Liver (tissue), 9 donors: ENCODE measurements around the gene RAB31. TPM values are rescaled to one million over a fixed set of nuclear protein-coding genes. Genes with fewer than 3 reads are reported as not detected.

Source experiments
- DNase-seq: peaks from one replicate; pipeline ENCODE4 v3.0.0-alpha.2; 2017; ENCODE audit warnings: low spot score
- H3K27ac ChIP-seq, 2 donors: one replicate each; pipeline ENCODE4 v1.7.0; 2013; ENCODE audit warnings: inconsistent platforms in 2 of 2, low read length in 2 of 2, control low read depth in 1 of 2, low read depth in 1 of 2, mild to moderate bottlenecking in 1 of 2
- H3K27me3 ChIP-seq, 4 donors: one replicate each; pipeline versions ENCODE4 v1.6.1 to v1.7.0; 2013; ENCODE audit warnings: low read length in 3 of 4, inconsistent platforms in 1 of 4, mild to moderate bottlenecking in 1 of 4, moderate library complexity in 1 of 4; ENCODE audit not compliant: control insufficient read depth in 4 of 4, insufficient read depth in 4 of 4
- H3K36me3 ChIP-seq, 4 donors: one replicate each; pipeline versions ENCODE4 v1.6.1 to v1.7.0; 2013; ENCODE audit warnings: low read length in 3 of 4, mild to moderate bottlenecking in 3 of 4, low read depth in 1 of 4, moderate library complexity in 1 of 4; ENCODE audit not compliant: control insufficient read depth in 4 of 4, insufficient read depth in 3 of 4
- H3K4me1 ChIP-seq, 4 donors: one replicate each; pipeline versions ENCODE4 v1.6.1 to v1.7.0; 2013; ENCODE audit warnings: low read length in 3 of 4, mild to moderate bottlenecking in 3 of 4, moderate library complexity in 1 of 4; ENCODE audit not compliant: control insufficient read depth in 4 of 4, insufficient read depth in 4 of 4
- H3K4me3 ChIP-seq, 3 donors: one replicate each; pipeline versions ENCODE4 v1.6.1 to v1.7.0; 2013; ENCODE audit warnings: low read length in 3 of 3, control low read depth in 1 of 3, low read depth in 1 of 3, mild to moderate bottlenecking in 1 of 3
- H3K9ac ChIP-seq, 2 donors: one replicate each; pipeline ENCODE4 v1.7.0; 2013; ENCODE audit warnings: low read length in 2 of 2, mild to moderate bottlenecking in 2 of 2, moderate library complexity in 2 of 2, control low read depth in 1 of 2, low read depth in 1 of 2
- H3K9me3 ChIP-seq, 4 donors: one replicate each; pipeline versions ENCODE4 v1.6.1 to v1.7.0; 2013; ENCODE audit warnings: low read length in 3 of 4; ENCODE audit not compliant: control insufficient read depth in 4 of 4
- EGR1 ChIP-seq, 2 donors: IDR thresholded peaks; 2 replicates each; pipeline ENCODE4 v1.6.1; 2016 to 2018; ENCODE audit warnings: antibody characterized with exemption in 2 of 2, low read depth in 2 of 2
- FOXA1 ChIP-seq: IDR thresholded peaks from 2 replicates; pipeline ENCODE4 v1.6.1; 2016; ENCODE audit warnings: antibody characterized with exemption
- FOXA2 ChIP-seq: IDR thresholded peaks from 2 replicates; pipeline ENCODE4 v1.6.1; 2016; ENCODE audit warnings: antibody characterized with exemption
- GABPA ChIP-seq, 2 donors: IDR thresholded peaks in 1 of 2; conservative IDR thresholded peaks in 1 of 2; 2 replicates each; pipeline ENCODE4 v1.6.1; 2016; ENCODE audit warnings: antibody characterized with exemption in 2 of 2, mild to moderate bottlenecking in 1 of 2, moderate library complexity in 1 of 2
- HNF4G ChIP-seq: IDR thresholded peaks from 2 replicates; pipeline ENCODE4 v1.6.1; 2016; ENCODE audit warnings: antibody characterized with exemption
- JUND ChIP-seq, 2 donors: IDR thresholded peaks; 2 replicates each; pipeline ENCODE4 v1.6.1; 2016; ENCODE audit warnings: antibody characterized with exemption in 2 of 2
- NR2F2 ChIP-seq: IDR thresholded peaks from 2 replicates; pipeline ENCODE4 v1.6.1; 2016; ENCODE audit warnings: antibody characterized with exemption
- RAD21 ChIP-seq, 2 donors: IDR thresholded peaks; 2 replicates each; pipeline ENCODE4 v1.6.1; 2016; ENCODE audit warnings: antibody characterized with exemption in 2 of 2, mild to moderate bottlenecking in 2 of 2
- RXRA ChIP-seq, 2 donors: IDR thresholded peaks; 2 replicates each; pipeline ENCODE4 v1.6.1; 2017 to 2018; ENCODE audit warnings: antibody characterized with exemption in 2 of 2, mild to moderate bottlenecking in 1 of 2
- SP1 ChIP-seq: IDR thresholded peaks from 2 replicates; pipeline ENCODE4 v1.6.1; 2018; ENCODE audit warnings: antibody characterized with exemption, mild to moderate bottlenecking
- TAF1 ChIP-seq: conservative IDR thresholded peaks from 2 replicates; pipeline ENCODE4 v1.6.1; 2016; ENCODE audit warnings: antibody characterized with exemption, mild to moderate bottlenecking
- YY1 ChIP-seq: IDR thresholded peaks from 2 replicates; pipeline ENCODE4 v1.6.1; 2016; ENCODE audit warnings: antibody characterized with exemption, mild to moderate bottlenecking
- WGBS: extraction: QIAGEN DNeasy Blood & Tissue Kit; methylation state at CpG from one replicate; pipeline ENCODE4 v1.1.7; 2013; 5-methylcytosine and 5-hydroxymethylcytosine counted together
- polyA plus RNA-seq, 2 donors: library from polyadenylated mRNA; stranded (reverse) in 1 of 2; unstranded in 1 of 2; fragments of 200-250 nt in 1 of 2; fragments of >200 nt in 1 of 2; fragmentation: Nextera tagmentation in 1 of 2; extraction: Ambion mirVana in 1 of 2; gene quantifications; one replicate each; pipeline versions ENCODE4 v1.2.1 to v1.2.3, GENCODE V29; 2013 to 2015
- total RNA-seq, 2 donors: library from RNA; depleted of rRNA; stranded (reverse); fragments of >200 nt; gene quantifications; one replicate each; pipeline ENCODE4 v1.2.3, GENCODE V29; 2014
- TF ChIP-seq, protein P1 (sequence below): IDR thresholded peaks from 2 replicates; pipeline ENCODE4 v1.6.1; 2016; ENCODE audit warnings: antibody characterized with exemption
- TF ChIP-seq, protein P2 (sequence below): IDR thresholded peaks from 2 replicates; pipeline ENCODE4 v1.6.1; 2016; ENCODE audit warnings: antibody characterized with exemption, mild to moderate bottlenecking
- TF ChIP-seq, protein P3 (sequence below): IDR thresholded peaks from 2 replicates; pipeline ENCODE4 v1.6.1; 2016; ENCODE audit warnings: antibody characterized with exemption
- TF ChIP-seq, protein P4 (sequence below): fragments of 150-350 bp; IDR thresholded peaks from 2 replicates; pipeline ENCODE4 v1.5.1; 2017; ENCODE audit warnings: improper control_type of control experiment, low read depth, low read length; ENCODE audit not compliant: missing input control
- donor health status: healthy.
- donor health status: healthy.
- donor health status: healthy.
- donor health status: healthy.
- donor health status: healthy.

Gene RAB31
- total and polyA plus RNA-seq, 4 donors, result 3.6 to 12.8 (median 9.7) TPM

DNA sequence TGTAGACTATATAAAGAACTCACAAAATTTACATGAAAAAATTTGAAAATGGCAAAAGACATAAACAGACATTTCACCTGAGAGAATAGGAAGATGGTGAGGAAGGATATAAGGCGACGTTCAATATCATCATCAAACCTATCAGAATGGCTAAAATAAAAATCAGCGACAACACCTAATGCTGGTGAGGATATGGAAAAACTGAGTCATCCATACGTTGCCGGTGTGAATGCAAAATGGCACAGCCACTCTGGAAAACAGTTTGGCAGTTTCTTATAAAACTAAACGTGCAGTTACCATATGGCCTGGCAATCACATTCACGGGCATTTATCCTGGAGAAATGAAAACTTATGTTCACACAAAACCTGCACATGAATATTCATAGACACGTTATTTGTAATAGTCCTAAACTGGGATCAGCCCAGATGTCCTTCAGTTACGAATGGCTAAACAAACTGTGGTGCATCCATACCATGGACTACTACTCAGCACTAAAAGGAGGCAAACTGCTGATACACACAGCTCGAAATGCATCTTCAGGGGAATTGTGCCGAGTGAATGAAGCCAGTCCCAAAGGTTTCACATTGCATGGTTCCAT is 114.6 kb downstream of the RAB31 start:
- H3K9ac ChIP-seq, result no peak overlapping the region
- peaks cover 0 to 2% (median 0%) of the 10 kb centered on the region in 4 donors for H3K9me3 ChIP-seq
- no peaks in the 10 kb centered on the region for H3K36me3 ChIP-seq
- 91% methylated on average over 11 of the region's 11 CpGs for WGBS
- DNase-seq, result no peak
- H3K27ac ChIP-seq, result no peak overlapping the region
- H3K4me3 ChIP-seq, result no peak overlapping the region
- peaks cover 0 to under 1% (median 0%) of the 10 kb centered on the region in 4 donors for H3K4me1 ChIP-seq
- TF ChIP-seq FOXA1 (no peak), FOXA2 (no peak), GABPA (IDR thresholded peaks at IDR 0.05 in 1 of 2, conservative IDR thresholded peaks at IDR 0.05 in 1 of 2) (no peak), NR2F2 (no peak), RXRA (IDR thresholded peaks at IDR 0.05) (no peak), HNF4G (no peak), SP1 (no peak), JUND (IDR thresholded peaks at IDR 0.05) (no peak), YY1 (no peak), EGR1 (IDR thresholded peaks at IDR 0.05; ENCODE audit: low read depth in 2 of 2) (no peak)
- TF ChIP-seq, protein P1, sequence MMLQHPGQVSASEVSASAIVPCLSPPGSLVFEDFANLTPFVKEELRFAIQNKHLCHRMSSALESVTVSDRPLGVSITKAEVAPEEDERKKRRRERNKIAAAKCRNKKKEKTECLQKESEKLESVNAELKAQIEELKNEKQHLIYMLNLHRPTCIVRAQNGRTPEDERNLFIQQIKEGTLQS, result no peak
- TF ChIP-seq, protein P2, sequence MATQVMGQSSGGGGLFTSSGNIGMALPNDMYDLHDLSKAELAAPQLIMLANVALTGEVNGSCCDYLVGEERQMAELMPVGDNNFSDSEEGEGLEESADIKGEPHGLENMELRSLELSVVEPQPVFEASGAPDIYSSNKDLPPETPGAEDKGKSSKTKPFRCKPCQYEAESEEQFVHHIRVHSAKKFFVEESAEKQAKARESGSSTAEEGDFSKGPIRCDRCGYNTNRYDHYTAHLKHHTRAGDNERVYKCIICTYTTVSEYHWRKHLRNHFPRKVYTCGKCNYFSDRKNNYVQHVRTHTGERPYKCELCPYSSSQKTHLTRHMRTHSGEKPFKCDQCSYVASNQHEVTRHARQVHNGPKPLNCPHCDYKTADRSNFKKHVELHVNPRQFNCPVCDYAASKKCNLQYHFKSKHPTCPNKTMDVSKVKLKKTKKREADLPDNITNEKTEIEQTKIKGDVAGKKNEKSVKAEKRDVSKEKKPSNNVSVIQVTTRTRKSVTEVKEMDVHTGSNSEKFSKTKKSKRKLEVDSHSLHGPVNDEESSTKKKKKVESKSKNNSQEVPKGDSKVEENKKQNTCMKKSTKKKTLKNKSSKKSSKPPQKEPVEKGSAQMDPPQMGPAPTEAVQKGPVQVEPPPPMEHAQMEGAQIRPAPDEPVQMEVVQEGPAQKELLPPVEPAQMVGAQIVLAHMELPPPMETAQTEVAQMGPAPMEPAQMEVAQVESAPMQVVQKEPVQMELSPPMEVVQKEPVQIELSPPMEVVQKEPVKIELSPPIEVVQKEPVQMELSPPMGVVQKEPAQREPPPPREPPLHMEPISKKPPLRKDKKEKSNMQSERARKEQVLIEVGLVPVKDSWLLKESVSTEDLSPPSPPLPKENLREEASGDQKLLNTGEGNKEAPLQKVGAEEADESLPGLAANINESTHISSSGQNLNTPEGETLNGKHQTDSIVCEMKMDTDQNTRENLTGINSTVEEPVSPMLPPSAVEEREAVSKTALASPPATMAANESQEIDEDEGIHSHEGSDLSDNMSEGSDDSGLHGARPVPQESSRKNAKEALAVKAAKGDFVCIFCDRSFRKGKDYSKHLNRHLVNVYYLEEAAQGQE, result no peak
- TF ChIP-seq, protein P3, sequence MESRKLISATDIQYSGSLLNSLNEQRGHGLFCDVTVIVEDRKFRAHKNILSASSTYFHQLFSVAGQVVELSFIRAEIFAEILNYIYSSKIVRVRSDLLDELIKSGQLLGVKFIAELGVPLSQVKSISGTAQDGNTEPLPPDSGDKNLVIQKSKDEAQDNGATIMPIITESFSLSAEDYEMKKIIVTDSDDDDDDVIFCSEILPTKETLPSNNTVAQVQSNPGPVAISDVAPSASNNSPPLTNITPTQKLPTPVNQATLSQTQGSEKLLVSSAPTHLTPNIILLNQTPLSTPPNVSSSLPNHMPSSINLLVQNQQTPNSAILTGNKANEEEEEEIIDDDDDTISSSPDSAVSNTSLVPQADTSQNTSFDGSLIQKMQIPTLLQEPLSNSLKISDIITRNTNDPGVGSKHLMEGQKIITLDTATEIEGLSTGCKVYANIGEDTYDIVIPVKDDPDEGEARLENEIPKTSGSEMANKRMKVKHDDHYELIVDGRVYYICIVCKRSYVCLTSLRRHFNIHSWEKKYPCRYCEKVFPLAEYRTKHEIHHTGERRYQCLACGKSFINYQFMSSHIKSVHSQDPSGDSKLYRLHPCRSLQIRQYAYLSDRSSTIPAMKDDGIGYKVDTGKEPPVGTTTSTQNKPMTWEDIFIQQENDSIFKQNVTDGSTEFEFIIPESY, result no peak
- no peaks in the 10 kb centered on the region for H3K27me3 ChIP-seq

DNA sequence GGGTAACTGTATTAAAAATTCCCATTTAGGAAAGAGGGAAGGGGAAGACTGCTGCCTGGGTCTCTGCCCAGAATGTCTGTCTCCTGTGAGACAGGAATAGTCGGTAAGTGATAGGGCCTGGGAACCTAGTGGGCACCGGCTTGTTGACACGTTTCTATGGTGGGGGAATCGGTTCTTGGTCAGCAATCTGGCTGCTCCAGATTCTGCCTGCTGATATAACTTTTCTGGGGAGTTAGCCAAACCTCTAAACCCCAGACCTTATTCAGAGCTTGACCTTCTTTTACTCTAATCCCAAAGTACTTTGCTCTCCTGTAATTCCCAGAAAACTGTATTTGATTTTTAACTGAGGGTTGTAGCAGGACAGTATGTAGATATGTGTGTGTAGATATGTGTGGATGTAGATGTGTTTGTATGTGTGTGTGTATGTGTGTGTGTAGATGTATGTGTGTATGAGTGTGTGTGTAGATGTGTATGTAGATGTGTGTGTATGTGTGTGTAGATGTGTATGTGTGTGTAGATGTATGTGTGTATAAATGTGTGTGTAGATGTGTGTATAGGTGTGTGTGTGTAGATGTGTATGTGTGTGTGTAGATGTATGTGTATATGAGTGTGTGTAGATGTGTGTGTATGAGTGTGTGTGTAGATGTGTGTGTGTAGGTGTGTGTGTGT is 115.8 kb downstream of the RAB31 start:
- Histone ChIP-seq H3K4me1 (peaks cover 0 to 3% (median 0%) of the 10 kb centered on the region in 4 donors), H3K27me3 (no peaks in the 10 kb centered on the region), H3K9ac (no peak overlapping the region), H3K27ac (no peak overlapping the region), H3K4me3 (no peak overlapping the region), H3K9me3 (no peaks in the 10 kb centered on the region), H3K36me3 (no peaks in the 10 kb centered on the region)
- TF ChIP-seq TAF1 (no peak), FOXA2 (no peak), RAD21 (IDR thresholded peaks at IDR 0.05) (no peak), SP1 (no peak)
- TF ChIP-seq, protein P4, sequence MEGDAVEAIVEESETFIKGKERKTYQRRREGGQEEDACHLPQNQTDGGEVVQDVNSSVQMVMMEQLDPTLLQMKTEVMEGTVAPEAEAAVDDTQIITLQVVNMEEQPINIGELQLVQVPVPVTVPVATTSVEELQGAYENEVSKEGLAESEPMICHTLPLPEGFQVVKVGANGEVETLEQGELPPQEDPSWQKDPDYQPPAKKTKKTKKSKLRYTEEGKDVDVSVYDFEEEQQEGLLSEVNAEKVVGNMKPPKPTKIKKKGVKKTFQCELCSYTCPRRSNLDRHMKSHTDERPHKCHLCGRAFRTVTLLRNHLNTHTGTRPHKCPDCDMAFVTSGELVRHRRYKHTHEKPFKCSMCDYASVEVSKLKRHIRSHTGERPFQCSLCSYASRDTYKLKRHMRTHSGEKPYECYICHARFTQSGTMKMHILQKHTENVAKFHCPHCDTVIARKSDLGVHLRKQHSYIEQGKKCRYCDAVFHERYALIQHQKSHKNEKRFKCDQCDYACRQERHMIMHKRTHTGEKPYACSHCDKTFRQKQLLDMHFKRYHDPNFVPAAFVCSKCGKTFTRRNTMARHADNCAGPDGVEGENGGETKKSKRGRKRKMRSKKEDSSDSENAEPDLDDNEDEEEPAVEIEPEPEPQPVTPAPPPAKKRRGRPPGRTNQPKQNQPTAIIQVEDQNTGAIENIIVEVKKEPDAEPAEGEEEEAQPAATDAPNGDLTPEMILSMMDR, result no peak
- TF ChIP-seq, protein P1, result no peak
- TF ChIP-seq, protein P3, result no peak
- 73% methylated on average over 4 of the region's 4 CpGs for WGBS
- DNase-seq, result no peak
